NCI-H1436 (cell line): ENCODE results near the gene DGKK.
"Not testable (repeated sequence)": the region's sequence is repeated elsewhere in the genome, so short reads cannot be mapped to it uniquely, and the experiment has no call there.

Experiments
- DNase-seq: peaks from one replicate; lab custom pipeline; 2025; lab: John Stamatoyannopoulos, UW

Gene DGKK

DNA sequence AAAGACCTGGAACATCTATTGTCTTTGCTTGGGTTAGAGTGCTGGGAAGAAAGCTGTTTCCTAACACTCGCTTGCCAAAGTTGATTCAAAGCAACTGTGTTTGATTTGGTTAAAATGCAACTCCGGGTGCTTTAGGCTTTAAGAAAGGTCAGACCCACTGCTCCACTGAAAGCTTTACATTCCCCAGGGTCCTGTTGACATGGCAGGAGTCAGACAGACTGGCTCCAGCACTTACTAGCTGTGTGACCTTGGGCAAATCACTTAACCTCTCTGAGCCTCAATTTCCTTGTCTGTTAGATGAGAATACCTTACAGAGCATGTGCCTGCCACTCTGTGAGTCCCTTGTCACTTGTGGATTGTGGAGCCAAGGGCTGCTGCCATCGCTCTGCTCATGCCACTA is 39.0 kb downstream of the DGKK start:
- no peak for DNase-seq

DNA sequence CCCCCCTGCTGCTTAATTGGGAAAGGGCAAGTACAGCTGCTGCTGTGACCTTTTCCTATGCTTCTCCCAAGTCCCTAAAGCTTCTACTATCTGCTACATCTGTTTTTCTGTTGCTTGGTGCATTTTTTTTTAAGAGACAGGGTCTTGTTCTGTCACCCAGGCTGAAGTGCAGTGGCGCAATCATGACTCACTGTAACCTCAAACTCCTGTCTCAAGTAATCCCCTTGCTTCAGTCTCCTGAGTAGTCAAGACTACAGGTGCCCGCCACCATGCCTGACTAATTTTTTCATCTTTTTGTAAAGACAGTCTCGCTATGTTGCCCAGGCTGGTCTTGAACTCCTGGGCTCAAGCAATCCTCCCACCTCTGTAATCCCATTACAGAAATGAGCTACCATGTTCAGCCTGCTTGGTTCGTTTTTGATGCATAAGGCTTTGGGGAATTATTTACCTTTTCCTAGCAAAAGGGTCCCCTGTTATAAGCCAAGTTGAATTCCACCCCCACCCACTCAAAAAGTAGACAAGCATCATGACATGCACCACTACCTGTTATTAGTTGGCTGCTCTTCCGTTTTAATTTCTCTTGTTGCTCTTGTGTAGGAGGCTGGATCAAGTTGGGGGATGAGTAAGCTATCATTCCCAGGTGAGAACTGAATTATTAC is 39.6 kb downstream of the DGKK start:
- no peak for DNase-seq

- no peak for DNase-seq
Observed at GRCh38 chrX:50428174-50428573, 42.5 kb downstream of the DGKK start.

DNA sequence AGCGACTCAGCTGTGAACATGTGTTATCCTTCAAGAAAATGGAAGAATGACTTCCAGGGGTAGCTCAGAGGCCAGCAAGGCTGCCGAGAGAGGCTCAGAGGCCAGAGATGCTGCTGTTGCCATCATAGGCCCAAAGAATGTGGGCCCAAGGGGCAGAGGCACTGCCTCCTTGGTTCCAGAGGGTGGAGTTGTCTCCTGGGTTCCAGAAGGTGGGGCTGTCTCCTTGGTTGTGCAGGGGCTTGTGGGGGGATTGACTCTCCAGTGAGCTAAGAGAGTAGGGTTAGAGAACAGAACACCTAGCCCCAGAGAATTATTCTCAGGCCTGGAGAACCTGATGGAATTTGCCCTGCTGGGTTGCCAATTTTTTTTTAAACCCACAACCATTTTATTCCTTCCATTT is 62.6 kb downstream of the DGKK start:
- DNase-seq, result no peak

- DNase-seq, result no peak
Observed at GRCh38 chrX:50403903-50404302, 66.7 kb downstream of the DGKK start.

- DNase-seq, result no peak
Observed at GRCh38 chrX:50402886-50403285, 67.7 kb downstream of the DGKK start.

DNA sequence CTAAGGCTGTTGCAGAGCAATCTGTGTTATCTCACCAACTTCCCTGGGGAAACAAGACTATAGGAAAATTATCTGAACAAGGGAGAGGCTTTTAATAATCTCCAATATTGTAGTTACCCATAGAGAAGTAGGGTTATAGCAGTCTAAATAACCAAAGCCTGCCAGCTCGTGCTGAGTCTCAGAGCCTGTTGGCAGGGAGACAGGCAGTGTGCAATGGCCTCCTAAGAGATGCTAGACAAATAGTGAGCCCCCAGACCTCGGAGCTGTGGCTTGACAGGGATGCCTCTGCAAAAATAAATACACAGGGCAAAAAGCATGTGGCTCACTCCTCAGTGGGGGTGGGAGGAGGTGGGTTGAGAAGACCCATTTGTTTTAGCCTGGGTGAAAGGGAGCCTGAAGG is 76.7 kb downstream of the DGKK start:
- DNase-seq, result no peak

- no peak for DNase-seq
Observed at GRCh38 chrX:50386520-50386919, 84.1 kb downstream of the DGKK start.

DNA sequence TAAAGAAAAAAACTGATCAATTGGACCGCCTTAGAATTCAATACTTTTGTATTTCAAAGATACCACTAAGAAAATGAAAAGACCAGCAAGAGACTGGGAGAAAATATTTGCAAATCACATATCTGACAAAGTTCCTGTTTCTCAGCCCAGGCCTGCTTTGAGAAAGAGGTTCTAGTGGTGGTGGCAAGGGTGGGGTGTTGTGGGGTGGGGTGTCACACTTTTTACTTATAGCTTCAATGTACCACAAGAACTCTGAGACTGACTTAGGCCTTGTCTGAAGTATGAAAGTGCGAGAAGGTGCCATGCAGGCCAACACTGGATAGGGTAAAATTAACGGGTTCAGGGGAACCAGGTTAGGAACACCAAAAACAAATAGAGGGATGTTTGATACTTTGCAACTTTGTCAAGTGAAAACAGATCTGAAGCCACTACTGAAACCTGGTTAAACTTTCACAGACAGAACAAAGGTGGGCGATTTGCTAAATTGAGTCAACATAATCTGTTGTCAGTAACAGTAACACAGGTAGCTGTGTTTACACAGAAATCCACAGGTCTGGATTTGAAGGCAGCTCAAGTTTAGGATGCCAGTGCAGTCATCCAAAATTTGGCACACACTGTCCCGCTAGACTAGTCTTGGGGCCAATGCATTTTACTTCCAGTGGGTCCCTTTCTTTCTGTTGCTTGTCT is 88.8 kb downstream of the DGKK start:
- no peak for DNase-seq

- DNase-seq, result no peak
Observed at GRCh38 chrX:50375481-50376267, 95.0 kb downstream of the DGKK start.

GRCh38 chrX:50372966-50373365 is 97.7 kb downstream of the DGKK start:
- DNase-seq, result no peak

- no peak for DNase-seq
Observed at GRCh38 chrX:50343917-50344316, 126.7 kb downstream of the DGKK start.

- DNase-seq, result no peak
Observed at GRCh38 chrX:50333308-50333707, 137.3 kb downstream of the DGKK start.

- DNase-seq, result not testable (repeated sequence)
Observed at GRCh38 chrX:50332668-50333067, 138.0 kb downstream of the DGKK start.

DNA sequence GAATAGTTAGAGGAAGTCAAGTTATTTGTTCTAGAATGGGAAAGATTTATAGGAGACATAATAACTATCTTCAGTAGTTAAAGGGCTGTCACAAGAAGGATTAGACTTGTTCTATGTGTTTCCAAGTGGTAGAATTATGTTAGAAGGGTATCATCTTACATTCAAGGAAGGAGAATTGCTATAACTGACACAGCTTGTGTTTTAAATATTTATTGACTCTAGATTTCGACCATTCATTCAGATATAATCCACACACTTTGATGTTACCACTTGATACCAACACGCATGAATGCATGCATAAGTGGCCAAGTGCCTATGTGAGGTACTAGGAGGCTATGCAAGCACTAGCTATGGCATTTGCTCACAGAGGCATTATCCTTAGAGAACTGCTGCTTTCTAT is 143.4 kb downstream of the DGKK start:
- no peak for DNase-seq
